GM19023 (cell line): ENCODE results near the gene UNC80.

Experiments used
- ATAC-seq: cut with Tn5 transposase; IDR thresholded peaks from one replicate; pipeline ENCODE4 v1.9.1; 2021; ENCODE audit warnings: mild to moderate bottlenecking, moderate library complexity; ENCODE audit not compliant: unreplicated experiment

UNC80 gene

DNA sequence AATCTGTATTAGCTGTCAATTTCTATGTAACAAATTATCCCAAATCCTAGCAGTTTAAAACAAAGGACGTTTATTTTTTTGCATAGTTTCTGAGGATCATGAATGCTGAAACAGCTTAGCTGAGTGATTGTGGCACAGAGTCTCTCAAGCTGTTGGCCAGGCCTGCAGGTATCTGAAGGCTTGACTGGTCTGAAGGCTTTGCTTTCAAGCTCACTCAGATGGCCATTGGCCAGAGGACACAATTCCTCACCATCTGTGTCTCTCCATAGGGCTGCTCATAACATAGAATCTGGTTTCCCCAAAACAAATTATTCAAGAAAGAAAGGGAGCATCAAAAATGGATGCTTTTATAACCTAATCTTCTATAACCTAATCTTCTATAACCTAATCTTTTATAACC, 33.7 kb downstream of the UNC80 start:
- ATAC-seq = no peak

DNA sequence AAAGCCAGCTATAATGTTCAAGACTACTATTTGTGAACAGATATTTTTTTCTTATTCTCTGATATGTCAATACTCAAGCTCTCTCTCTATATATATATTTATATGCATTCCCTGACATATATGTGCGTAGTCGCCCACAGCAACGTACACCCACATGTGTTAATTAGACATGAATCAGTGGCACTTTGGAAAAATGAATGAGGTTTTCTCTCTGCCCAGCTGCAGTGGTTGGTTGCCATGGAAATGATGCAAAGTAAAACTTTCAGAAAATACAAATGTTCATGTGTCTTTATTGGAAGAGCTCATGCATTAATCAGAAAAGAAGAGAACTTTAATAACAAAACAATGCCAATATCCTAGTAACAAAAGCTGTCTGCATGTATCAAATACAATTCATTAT, 34.7 kb downstream of the UNC80 start:
- no peak for ATAC-seq

DNA sequence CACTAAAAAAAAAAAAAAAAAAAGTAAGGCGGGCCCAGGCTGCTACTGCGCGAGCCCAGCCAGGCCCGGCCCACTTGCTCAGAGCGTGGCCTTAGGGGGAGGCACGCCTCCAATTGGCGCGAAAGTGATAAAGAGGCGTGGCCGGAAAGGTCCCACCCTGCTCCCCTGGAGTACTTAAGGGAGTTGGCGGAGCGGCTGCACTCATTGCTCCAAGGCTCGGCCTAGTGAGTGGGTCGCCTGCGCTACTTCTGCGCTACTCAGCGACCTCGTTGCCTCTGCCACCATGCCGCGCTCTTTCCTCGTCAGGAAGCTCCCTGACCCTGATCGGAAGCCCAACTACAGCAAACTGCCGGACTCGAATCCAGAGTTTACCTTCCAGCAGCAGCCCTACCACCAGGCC, 36.9 kb downstream of the UNC80 start:
- no peak for ATAC-seq

GRCh38 chr2:209809256-209809655, 37.6 kb downstream of the UNC80 start:
- no peak for ATAC-seq

GRCh38 chr2:209817844-209818271, 46.2 kb downstream of the UNC80 start:
- no peak for ATAC-seq

DNA sequence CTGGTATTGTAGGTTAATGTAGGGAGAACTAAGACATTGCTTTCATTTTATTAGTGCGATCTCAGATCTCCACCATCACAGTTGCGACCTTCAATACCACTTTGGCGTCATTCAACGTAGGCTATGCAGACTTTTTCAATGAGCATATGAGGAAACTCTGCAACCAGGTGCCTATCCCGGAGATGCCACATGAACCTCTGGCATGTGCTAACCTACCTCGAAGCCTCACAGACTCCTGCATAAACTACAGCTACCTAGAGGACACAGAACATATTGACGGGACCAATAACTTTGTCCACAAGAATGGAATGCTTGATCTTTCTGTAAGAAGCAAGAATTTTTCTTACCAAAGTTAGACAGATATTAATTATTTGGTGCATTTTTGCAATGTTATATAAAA, 47.3 kb downstream of the UNC80 start:
- no peak for ATAC-seq

GRCh38 chr2:209821806-209822205, 50.2 kb downstream of the UNC80 start:
- no peak for ATAC-seq

- no peak for ATAC-seq
Measured at GRCh38 chr2:209823484-209823883, 51.9 kb downstream of the UNC80 start.

DNA sequence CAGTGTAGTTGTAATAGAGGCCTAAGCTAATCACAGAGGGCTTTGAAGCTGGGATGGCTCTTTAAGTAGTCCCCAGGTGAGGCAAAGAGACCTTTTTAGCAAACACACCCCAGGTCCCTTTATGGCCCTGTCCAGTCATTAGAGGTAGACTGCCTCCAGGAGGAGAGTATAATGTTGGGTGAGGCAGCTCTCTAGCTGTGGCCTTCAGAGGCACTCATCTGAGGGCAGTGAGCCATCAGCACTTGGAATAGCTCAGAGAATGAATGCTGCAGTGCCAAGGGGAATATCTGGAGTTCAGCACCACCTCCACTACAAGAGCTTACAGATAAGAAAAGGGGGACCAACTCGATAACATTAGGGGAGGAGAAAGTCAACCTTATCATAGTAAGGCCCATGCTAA, 52.8 kb downstream of the UNC80 start:
- no peak for ATAC-seq

- no peak for ATAC-seq
Measured at GRCh38 chr2:209830722-209831465, 59.3 kb downstream of the UNC80 start.

GRCh38 chr2:209834767-209835166, 63.1 kb downstream of the UNC80 start:
- ATAC-seq = no peak

- no peak for ATAC-seq
Measured at GRCh38 chr2:209840434-209840833, 68.8 kb downstream of the UNC80 start.

- no peak for ATAC-seq
Measured at GRCh38 chr2:209845666-209846065, 74.0 kb downstream of the UNC80 start.

- ATAC-seq = no peak
Measured at GRCh38 chr2:209864716-209865295, 93.2 kb downstream of the UNC80 start.

DNA sequence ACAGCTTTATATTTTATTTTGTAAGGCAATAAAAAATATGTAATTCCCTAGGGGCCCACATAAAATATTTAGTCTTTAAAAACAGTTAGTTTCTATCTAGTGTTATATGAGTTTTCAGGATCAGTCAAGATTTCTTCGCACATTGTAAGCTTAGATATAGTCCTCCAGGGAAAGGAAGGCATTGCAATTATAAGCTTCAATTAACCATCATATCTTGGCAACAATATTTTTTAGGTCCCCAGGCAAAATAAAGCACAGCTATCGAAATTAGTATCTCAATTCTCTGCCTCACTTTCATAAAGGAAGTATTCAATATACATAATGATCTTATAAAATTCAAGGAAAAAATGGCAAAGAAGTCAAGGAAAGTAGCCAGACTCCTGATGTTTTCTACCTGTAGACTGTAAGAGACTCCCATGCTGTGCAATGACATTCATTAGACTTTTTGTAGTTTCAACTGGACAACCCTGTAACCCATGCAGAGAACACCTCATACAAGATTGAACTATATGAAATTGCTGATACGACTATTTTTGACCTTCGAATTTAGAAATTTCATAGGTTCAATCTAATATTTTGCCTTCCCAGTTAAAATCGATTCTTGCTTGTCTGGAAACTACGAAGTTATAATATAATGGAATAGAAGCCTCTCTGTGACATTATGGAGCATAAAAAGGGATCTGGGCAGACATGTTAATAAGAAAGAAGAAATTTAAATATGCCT, 96.8 kb downstream of the UNC80 start:
- no peak for ATAC-seq

DNA sequence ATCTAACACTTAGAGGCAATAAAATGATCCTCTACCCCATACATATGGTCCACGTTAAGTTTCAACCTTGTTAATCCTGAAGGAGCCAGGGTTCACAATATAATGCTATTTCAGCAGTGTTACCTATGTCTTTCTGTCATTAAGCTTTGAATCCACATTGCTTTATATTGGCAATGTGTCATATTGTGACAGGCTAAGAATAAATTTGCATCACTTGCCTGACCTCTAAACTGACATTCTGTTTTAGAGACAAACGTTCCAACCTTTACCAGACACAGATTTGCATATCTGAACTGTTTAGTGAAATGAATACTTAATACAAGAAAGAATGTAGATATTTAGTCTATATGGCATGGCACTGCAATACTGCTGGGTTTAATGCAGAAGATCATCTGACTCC, 98.4 kb downstream of the UNC80 start:
- no peak for ATAC-seq

DNA sequence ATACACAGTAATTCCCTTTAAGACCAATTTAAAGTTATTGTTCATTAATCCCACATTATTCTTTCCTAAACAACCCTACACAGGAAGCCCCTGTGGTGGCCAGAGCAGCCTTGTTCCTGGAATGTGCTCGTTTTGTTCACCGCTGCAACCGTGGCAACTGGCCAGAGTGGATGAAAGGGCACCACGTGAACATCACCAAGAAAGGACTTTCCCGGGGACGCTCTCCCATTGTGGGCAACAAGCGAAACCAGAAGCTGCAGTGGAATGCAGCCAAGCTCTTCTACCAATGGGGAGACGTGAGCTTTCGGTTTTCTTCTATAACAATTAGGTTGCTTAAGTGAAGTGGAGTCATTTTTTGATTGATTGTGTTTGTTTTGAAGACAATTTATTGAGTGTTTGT, 101.0 kb downstream of the UNC80 start:
- no peak for ATAC-seq

DNA sequence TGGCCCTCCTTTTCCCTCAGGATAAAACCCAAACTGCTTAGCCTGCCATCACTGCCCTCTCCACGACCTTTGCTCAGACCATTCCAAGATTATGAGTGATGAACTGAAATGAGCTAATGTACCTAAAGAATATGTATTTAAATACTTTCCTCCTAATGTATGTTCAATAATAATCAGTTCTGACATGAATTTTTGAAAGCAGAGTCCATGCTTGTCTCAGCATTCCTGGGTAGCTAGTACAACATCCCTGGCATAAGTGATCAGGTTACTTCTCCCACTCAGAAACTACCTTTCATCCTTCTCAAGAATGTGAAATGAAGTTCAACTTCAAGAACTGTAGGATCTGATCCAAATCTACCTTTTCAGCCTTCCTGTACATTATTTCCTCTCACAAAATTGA, 103.6 kb downstream of the UNC80 start:
- no peak for ATAC-seq

- no peak for ATAC-seq
Measured at GRCh38 chr2:209876211-209876610, 104.6 kb downstream of the UNC80 start.

DNA sequence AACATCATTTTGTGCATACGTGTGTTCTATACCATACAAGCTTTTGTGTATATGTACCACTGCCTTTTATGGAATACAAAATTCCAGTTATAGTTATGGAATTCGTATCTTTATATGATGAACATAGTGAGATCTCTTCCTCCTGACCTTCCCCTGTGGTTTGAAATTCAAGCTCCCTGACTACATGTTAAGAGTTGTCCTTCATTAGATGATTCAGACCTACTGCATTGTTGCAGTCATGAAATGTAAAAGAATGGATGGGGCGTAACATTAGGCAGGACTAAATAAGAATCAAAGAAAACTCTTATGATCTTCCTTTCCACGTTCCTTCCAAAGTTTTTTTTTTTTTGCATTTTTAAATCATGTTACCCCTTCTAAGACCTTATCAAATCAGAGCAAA, 107.1 kb downstream of the UNC80 start:
- no peak for ATAC-seq

DNA sequence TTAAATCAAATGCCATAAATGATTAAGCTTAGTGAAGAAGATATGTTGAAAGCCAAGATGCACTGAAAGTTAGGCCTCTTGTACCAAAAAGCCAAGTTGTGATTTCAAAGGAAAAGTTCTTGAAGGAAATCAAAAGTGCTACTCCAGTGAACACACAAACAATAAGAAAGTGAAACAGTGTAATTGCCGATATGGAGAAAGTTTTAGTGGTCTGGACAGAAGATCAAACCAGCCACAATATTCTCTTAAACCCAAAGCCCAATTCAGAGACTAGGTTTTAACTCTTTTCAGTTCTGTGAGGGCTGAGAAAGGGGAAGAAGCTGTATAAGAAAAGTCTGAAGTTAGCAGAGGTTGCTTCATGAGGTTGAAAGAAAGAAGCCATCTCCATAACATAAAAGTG, 129.0 kb downstream of the UNC80 start:
- no peak for ATAC-seq

- ATAC-seq = no peak
Measured at GRCh38 chr2:209901172-209901571, 129.5 kb downstream of the UNC80 start.
